Measurements from ENCODE around the gene TXNDC11.
"Not testable (repeated sequence)": the region's sequence is repeated elsewhere in the genome, so short reads cannot be mapped to it uniquely, and the experiment has no call there.

Gene TXNDC11, protein sequence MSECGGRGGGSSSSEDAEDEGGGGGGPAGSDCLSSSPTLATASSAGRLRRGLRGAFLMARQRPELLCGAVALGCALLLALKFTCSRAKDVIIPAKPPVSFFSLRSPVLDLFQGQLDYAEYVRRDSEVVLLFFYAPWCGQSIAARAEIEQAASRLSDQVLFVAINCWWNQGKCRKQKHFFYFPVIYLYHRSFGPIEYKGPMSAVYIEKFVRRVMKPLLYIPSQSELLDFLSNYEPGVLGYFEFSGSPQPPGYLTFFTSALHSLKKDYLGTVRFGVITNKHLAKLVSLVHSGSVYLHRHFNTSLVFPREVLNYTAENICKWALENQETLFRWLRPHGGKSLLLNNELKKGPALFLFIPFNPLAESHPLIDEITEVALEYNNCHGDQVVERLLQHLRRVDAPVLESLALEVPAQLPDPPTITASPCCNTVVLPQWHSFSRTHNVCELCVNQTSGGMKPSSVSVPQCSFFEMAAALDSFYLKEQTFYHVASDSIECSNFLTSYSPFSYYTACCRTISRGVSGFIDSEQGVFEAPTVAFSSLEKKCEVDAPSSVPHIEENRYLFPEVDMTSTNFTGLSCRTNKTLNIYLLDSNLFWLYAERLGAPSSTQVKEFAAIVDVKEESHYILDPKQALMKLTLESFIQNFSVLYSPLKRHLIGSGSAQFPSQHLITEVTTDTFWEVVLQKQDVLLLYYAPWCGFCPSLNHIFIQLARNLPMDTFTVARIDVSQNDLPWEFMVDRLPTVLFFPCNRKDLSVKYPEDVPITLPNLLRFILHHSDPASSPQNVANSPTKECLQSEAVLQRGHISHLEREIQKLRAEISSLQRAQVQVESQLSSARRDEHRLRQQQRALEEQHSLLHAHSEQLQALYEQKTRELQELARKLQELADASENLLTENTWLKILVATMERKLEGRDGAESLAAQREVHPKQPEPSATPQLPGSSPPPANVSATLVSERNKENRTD

DNA sequence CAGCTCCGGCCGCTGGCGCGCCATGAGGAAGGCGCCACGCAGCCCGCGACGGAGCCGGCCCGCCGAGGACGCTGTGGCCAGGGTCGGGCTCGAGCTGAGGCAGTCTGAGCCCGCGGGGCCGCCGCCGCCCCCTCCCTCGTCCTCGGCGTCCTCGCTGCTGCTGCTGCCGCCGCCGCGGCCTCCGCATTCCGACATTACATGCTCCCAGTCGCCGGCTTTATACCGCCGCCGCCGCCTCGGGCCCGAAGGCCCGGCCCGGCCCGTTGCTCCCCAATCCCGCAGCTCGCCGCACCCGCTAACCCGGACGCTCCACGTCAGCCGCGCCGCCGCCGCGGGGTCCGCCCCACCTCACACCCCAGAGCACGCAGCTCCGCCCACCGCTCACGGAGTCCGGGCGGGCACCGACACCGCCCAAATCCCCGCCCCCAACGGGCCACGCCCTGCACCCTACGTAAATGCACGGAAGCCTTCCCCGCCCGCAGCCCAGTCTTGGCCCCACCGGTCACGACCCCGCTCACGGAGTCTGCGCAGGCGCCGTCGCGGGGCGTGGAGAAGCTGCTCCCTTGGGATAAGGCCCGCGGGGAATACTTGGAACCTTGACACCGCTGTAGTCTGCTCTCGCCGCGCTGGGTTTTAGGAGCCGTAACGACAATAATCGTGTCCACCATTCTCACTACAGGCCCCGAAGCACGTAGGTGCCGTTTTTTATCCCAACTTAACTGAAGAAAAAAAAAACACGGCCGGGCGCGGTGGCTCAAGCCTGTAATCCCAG is at the start of gene TXNDC11:
Gene TXNDC11 (minus strand): TSS at position 322 of the 772 bp plus-strand sequence. CDS start 127 bp downstream, at position 195.
- peak; percentile 98 for DNase-seq (ENCODE audit: low read depth, low spot score)

DNA sequence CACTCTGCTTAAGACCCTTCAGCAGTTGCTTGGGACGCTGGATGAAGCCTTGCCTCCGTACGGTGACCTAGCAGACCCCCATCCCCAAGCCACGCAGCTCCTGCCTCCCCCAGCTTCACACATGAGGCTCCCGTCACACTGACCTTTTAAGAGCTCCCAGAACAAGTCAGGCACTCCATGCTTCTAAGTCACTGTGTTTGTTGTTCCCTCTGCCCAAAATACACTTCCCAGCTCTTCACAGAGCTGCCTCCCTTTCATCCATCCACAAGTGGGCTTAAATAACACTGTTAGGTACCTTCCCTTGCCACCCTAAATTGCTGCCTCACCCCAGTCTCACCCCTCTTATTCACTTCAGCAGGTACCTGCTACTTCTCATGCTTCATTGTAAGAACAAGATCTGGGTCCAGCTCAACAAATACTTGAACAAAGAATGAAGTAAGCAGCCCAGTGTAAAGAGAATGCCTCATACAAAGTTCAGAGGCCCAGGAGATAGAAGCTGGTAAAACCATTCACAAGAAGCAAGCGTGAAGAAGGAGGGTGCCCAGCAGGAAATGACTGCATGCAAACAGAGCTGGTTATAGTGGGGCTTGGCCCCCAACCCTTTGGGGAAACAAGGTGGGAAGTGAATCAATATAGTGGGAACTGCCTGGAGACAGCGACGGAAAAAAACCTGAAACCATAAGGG is 48.6 kb upstream of the TXNDC11 start:
- no peak for DNase-seq (ENCODE audit: low read depth, low spot score)

DNA sequence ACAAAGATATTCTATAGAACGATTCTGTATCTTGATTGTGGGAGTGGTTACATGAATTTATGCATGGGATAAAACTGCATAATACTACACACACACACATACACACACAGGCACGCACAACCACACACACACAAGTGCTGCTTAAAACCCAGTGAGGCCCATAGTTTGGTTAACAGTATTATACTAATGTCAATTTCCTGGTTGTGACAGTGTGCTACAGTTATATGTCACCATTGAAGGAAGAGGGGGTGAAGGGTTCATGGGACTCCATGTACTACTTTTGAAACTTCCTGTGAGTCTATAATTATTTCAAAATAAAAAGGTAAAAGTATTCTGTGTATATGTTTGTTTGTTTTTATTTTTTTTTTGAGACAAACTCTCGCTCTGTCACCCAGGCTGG is 46.3 kb upstream of the TXNDC11 start:
- DNase-seq (ENCODE audit: low read depth, low spot score) = no peak

DNA sequence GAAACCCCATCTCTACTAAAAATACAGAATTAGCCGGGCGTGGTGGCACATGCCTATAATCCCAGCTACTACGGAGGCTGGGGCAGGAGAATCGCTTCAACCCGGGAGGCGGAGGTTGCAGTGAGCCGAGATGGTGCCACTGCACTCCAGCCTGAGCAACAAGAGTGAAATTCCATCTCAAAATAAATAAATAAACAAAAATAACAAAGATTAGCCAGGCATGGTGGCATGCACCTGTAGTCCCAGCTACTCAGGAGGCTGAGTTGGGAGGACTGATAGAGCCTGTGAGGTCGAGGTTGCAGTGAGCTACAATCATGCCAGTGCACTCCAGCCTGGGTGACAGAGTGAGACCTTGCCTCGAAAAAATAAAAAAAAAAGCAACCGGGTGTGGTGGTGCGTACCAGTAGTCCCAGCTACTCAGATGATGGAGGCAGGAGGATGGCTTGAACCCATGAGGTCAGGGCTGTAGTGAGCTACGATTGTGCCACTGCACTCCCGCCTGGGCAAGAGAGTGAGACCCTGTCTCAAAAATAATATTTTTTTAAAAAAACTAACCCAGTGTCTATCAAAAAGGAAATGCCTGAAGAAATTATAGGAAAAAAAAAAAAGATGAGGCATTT is 42.4 kb upstream of the TXNDC11 start:
- not testable (repeated sequence) for DNase-seq (ENCODE audit: low read depth, low spot score)

DNA sequence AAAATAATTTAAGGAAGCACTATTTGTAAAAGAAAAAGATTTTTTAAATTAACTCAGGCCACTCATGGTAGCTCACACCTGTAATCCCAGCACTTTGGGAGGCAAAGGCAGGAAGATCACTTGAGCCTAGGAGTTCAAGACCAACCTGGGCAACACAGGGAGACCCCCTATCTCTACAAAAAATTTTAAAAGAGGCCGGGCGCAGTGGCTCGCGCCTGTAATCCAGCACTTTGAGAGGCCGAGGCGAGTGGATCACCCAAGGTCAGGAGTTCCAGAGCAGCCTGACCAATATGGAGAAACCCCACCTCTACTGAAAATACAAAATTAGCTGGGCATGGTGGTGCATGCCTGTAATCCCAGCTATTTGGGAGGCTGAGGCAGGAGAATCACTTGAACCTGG is 41.7 kb upstream of the TXNDC11 start:
- not testable (repeated sequence) for DNase-seq (ENCODE audit: low read depth, low spot score)

DNA sequence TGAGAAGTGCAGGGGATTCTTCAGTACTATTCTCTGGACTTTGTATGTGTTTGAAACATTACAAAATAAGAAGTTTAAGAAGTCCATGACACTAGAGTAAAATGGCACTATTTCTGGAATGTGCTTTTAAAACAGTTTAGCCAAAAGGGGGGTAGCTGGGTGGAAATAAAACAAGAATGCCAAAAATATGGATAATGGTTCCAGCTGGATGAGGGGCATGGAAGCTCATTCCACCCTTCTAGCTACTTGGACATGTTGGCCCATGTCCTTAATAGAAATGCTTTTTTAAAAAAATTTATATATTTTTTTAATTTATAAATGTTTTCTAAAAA is 41.3 kb upstream of the TXNDC11 start:
- DNase-seq (ENCODE audit: low read depth, low spot score) = no peak

DNA sequence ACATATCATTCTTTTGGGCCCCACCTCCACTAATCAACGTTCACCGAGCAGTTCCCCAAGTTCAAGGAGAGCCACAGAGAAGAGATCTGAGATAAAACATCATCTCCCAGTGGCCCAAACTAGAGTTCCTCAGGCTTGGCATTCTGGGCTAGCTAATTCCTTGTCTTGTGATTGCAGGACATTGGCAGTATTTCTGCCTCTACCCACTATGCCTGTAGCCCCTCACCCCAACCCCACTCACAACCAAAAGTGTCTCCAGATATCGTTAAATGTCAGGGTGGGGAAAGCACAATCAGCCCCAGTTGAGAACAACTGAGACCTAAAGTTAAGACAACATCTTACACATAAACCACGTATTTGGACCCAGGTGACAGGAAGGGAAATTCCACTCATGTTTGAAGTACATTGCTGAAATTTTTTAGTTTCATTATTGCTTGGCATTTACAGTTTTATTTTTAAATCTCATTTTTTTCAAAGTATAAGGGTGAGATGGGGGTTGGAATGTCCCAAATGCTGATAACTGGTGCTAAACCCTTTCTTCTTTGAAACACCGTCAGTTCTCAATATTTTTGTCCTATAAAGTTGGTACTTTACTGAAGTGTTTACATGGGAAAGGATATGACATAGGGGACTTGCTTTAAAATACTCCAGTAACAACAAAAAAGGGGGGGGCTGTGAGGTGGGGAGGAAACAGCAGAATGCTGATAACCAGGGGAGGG is 40.8 kb upstream of the TXNDC11 start:
- no peak for DNase-seq (ENCODE audit: low read depth, low spot score)

DNA sequence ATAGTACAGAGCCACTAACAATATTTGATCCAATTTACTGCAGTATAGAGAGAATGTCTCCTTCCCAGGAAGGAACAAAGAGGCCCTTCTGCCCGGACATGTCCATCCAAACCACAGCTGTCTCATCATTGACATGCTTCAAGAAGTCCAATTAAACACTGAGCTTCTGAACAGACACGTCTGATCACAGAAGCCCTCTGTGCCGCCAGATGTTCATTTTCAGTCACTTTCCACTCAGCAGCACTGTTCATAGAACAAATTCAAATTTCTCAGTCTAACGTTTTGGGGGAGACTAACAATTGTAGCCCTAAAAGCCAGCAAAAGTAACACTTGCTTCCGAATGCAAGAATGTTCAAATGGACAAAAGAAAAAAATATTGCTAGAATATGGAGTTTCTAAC is 39.1 kb upstream of the TXNDC11 start:
- no peak for DNase-seq (ENCODE audit: low read depth, low spot score)

DNA sequence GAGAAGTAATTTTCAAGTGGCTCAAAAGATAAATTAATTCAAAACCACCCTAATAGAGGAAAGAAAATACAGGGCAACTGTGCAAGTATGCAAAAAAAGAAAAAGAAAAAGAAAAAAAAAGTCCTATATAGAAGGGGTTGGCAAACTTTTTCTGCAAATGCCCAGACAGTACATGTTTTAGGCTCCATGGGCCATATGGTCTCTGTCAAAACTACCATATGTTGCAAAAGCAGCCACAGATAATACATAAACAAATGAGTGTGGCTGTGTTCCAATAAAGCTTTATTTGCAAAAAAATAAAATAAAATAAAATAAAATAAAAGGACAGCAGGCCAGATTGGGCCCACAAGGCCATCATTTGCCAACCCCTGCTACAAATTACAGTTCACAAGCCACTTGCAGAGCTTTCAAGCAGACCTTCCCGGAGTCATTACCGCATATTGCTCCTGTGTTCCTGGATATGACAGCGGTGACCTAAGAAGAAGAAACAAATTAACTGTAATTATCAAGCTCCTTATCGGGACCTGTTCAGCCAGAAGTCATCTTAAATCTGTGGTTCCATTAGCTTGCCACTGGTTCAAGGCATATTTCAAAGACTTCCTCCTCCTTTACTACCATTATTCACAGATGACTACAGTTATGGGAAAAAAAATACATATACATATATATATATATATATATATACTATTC is 38.5 kb upstream of the TXNDC11 start:
- no peak for DNase-seq (ENCODE audit: low read depth, low spot score)

DNA sequence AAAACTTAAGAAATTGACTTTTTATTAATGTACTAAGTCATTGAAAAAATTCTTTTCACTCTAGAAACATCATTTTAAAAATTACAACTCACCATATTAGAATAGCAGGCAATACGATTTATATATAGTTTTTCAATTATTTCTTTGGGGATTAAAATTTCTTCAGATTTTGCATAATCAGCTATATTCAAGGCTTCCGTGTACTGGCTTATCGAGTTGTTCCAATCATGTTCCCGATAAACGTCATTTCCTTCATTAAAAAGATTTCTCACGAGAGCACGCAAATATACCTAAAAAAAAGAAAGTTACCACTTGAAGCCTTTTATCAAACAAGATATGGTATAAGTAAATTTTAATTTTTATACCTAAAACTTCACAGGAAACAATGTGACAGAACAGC is 36.4 kb upstream of the TXNDC11 start:
- DNase-seq (ENCODE audit: low read depth, low spot score) = no peak

DNA sequence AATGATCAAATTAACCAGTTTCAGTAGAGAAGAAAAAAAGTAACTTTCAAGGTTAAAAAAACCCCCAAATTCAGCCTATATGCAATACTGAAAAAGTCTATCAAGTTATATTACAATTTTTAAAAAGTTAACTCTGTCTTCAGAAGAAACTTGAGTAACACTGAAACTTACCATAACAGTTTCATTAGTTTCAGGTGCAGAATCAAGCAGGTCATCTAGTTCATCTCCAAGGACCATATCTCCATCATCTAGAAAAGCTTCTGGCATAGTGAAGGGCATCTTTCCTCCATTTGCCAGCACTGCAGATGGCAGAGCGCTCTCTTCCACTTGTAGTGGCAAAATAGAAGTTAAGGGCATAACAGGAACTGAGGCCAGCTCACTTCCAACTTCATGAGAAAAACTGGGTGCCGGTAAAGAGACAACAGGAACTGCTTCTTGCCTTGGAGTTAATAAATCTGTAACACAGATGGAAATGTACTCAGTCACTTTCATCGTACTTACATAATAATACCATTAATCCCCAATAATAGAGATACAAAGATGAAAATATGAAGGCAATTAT is 31.5 kb upstream of the TXNDC11 start:
- no peak for DNase-seq (ENCODE audit: low read depth, low spot score)

DNA sequence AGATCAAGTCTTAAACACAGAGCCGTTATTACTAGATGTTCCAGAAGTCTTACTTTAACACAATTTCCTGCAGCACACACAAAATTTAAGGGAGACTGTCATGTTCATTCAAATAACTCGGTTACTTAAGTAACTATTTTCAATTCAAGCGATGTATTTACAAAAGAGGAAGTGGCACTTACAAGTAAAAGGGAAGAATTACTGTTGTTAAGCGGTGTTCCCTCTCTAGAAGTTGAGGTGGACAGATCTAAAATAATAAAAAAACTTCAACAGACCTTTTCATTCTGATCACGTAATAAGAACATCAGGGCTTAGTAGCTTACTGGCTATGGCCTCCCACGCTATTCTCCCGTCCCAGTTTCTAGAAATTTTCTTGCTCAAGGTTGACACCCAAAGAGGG is 26.2 kb upstream of the TXNDC11 start:
- no peak for DNase-seq (ENCODE audit: low read depth, low spot score)

DNA sequence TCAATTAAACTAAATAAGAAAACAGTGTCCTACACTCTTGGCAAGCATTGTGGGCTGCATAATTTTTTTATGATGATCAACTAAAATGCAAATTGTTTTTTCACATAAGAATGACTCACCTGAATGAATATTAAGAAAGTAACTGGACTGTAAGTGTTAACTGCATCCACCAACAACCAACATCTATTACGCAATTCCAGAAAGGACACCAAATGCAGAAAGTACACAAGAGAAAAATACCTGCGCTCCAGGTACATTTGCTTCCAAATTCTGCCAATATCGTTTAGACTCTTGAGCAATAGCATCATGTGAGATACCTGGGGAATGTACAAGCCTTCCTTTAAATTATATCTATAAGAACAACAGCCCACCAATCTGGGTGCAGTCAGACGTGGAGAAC is 19.8 kb upstream of the TXNDC11 start:
- no peak for DNase-seq (ENCODE audit: low read depth, low spot score)

DNA sequence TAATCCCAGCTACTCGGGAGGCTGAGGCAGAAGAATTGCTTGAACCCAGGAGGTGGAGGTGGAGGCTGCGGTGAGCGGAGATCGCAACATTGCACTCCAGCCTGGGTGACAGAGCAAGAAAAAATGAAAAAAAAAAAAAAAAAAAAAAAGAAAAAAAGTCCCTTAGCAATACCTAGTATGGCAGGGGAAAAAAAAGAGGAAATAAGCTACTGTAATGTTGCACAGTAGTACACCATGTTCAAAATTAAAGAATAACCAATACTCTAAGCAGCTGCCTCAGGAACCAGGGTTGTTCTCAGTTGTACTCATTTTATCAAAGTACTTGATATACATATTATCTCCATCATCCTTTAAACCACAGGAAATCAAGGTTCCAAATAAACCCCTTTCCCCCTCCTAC is 17.3 kb upstream of the TXNDC11 start:
- DNase-seq (ENCODE audit: low read depth, low spot score) = no peak

DNA sequence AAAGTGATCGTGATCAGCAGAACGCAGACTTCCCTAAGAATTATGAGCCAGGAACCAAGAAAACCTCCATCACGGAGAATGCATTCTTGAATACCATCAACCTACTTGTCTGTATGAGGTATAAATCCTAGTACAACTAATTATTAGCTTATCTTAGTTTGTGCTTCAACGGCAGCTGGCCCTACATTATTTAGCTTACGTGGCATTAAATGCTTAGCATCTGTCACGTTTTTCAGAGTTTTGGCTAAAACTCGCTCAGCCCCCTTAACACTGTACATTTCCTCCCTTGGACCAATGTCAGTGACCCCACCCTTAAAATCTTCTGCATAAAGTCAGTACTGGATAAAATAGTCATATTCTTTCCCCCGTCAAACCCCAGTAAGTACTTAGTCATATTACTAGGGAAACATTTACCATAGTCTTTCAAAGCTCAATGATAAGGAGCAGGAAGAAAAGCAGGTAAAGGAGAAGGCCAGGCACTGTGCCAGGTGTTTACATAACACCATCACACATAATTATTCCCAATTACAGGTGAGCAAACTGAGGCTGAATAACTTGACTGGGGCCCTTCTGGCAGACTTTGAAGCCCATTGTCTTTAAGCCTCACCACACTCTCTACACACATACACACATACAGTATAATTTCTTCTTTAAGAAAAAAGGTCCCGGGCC is 16.6 kb upstream of the TXNDC11 start:
- DNase-seq (ENCODE audit: low read depth, low spot score) = no peak

DNA sequence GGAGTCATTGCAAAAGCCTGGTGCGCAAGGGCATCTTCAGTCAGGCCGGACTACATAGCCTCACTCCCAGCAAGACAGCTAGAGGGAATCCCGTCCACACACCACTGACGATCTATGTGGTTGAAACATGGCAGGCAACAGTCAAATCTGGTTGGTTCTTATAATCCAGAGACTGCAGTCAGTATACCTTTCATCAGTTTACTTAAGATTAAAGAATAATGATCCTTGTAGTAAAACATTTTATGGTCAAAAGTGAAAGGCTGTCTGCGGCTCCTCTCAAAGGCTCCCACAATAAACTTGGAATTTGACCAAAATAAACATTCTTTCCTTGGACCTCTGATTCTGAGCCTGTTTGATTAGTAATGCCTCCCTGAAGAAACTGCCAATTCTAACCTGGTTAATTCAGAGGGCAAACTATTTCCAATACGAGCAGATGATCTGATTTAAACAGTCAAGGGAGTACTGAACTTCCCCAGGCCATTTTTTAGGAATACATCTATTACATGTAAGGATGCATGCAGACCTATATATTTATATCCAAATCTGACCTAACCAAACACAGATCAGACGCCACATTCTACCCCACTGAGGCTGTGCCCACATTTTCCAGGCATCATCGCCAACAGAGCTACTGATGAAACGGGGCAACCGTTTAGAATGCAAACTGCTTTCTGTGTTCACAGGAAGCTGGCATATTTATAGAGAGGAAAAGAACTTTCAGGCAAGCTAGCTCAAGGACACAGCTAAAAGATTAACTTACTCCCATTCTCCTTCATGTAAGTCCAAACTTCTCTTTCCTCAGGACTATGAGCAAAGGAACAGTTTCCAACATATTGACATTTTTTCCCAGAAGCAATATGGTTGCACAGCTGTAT is 15.3 kb upstream of the TXNDC11 start:
- no peak for DNase-seq (ENCODE audit: low read depth, low spot score)

DNA sequence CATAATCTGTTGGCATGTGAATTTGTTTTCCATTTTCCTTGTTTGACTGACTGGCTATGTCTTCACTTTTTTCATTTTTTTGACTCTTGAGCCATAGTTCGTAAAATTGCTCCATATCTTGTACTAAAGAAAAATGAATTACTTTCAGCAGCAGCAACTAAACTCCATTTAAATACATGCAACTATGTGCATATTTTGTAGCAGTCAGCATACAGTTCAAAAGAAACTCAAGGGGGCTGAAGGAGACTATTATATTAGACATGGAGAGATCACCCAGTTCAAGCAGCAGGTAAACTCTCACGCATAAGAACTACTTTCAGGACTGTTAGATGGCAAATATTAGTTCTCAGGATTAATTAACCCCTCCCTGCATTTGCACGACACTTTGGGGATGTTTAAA is 13.6 kb upstream of the TXNDC11 start:
- no peak for DNase-seq (ENCODE audit: low read depth, low spot score)

Data from ELF-1 (cell line).